ENCODE data around the gene UBE2F. TPM values are rescaled to one million over a fixed set of nuclear protein-coding genes. Genes with fewer than 3 reads are reported as not detected.

UBE2F gene
- total RNA-seq, 1 experiment from 2014 or later = 62.1 TPM

DNA sequence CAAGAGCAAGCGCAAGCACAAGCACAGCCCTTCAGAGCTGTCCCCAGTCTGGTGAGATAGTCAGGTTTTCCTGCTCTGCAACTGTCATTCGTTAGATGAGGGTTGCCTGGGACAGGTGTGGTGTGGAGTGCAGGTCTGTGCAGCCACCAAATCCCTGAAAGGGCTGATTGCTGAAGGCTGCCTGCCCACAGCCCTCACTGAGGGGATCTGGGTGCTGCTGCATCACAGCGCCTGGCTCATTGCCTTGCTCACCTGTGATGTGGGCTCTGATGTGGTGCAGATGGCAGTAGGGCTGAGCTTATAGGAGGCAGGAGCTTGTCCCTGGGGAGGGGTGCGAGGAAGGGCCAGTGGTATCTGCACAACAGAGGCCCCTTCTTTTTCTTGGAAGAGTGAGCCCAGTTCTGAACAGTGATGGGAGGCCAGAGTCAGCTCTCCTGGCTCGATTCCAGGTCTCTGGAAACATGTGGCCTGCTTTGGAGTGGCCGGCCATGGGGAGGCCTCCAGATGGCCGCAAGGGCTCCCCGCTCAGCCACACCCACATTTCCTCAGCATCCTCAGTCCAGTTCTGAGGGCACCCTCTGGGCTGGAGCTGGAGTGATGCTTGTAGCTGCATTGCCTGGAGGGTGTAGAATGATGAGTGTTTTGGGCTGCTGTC, 11.4 kb downstream of the UBE2F start:
- no peak overlapping the region for H4K5ac ChIP-seq (ENCODE audit: insufficient read length, low read depth, low read length)
- no peaks in the 10 kb centered on the region for H3K9me3 ChIP-seq (ENCODE audit: control insufficient read depth, low read depth, low read length)
- no CpG with 5 or more reads among the region's 8 CpGs for WGBS (ENCODE audit: extremely low coverage, insufficient read length, low lambda C conversion rate)
- H3K9ac ChIP-seq (ENCODE audit: extremely low read depth, insufficient read length, low read length) = no peak overlapping the region
- no peak overlapping the region for H3K4me2 ChIP-seq (ENCODE audit: insufficient read depth, insufficient read length, low read length)
- no peaks in the 10 kb centered on the region; the same call in 1 of the 2 replicates for H3K27me3 Mint-ChIP-seq (ENCODE audit: low read depth)
- no peak overlapping the region for H2BK20ac ChIP-seq (ENCODE audit: low read depth, low read length, poor library complexity, severe bottlenecking)
- no peak overlapping the region for H3K56ac ChIP-seq (ENCODE audit: insufficient read length, low read depth, low read length)
- H3K79me1 ChIP-seq (ENCODE audit: insufficient read depth, low read depth, low read length, poor library complexity, severe bottlenecking) = no peaks in the 10 kb centered on the region
- H3K27ac ChIP-seq (ENCODE audit: insufficient read length, low read depth, low read length) = no peak overlapping the region
- peaks cover 8 to 17% (median 14%) of the 10 kb centered on the region in 3 experiments; a peak in 6 of 7 replicates for H3K36me3 Mint-ChIP-seq (ENCODE audit: insufficient read depth in 1 of 3, low read depth in 3 of 3)
- peaks cover 6% of the 10 kb centered on the region; the same call in 1 of the 2 replicates for H3K79me2 ChIP-seq (ENCODE audit: insufficient read depth, low read length)
- no peak overlapping the region for H4K8ac ChIP-seq (replicated peaks; ENCODE audit: insufficient read length, low read depth, low read length)
- H2AK5ac ChIP-seq (ENCODE audit: insufficient read length, low read length) = no peak overlapping the region
- H3K4me1 ChIP-seq (ENCODE audit: insufficient read depth, low read length) = no peaks in the 10 kb centered on the region
- H2BK15ac ChIP-seq (ENCODE audit: low read depth, low read length) = no peak overlapping the region
- H3K27me3 ChIP-seq (ENCODE audit: insufficient read depth, low read length) = no peaks in the 10 kb centered on the region
- H2AFZ ChIP-seq (ENCODE audit: low read length) = no peak overlapping the region
- H3K14ac ChIP-seq (ENCODE audit: insufficient read depth, low read length) = no peak overlapping the region; the same call in 1 of the 2 replicates
- no peak overlapping the region for H3T11ph ChIP-seq (ENCODE audit: low read length)
- H3K27ac Mint-ChIP-seq = peak overlapping the region in 1 of 3 experiments; percentile 82; a peak in 3 of 7 replicates
- no peak for DNase-seq
- peaks cover 3% of the 10 kb centered on the region for H4K20me1 ChIP-seq (ENCODE audit: control insufficient read depth, insufficient read depth, insufficient read length)
- H3K23me2 ChIP-seq (ENCODE audit: insufficient read length, low read depth, low read length, poor library complexity, severe bottlenecking) = no peaks in the 10 kb centered on the region
- no peak overlapping the region for H4K91ac ChIP-seq (ENCODE audit: insufficient read length, low read depth, low read length)
- H3K4ac ChIP-seq (ENCODE audit: low read depth, low read length) = no peak overlapping the region
- TF ChIP-seq, protein P1, sequence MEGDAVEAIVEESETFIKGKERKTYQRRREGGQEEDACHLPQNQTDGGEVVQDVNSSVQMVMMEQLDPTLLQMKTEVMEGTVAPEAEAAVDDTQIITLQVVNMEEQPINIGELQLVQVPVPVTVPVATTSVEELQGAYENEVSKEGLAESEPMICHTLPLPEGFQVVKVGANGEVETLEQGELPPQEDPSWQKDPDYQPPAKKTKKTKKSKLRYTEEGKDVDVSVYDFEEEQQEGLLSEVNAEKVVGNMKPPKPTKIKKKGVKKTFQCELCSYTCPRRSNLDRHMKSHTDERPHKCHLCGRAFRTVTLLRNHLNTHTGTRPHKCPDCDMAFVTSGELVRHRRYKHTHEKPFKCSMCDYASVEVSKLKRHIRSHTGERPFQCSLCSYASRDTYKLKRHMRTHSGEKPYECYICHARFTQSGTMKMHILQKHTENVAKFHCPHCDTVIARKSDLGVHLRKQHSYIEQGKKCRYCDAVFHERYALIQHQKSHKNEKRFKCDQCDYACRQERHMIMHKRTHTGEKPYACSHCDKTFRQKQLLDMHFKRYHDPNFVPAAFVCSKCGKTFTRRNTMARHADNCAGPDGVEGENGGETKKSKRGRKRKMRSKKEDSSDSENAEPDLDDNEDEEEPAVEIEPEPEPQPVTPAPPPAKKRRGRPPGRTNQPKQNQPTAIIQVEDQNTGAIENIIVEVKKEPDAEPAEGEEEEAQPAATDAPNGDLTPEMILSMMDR (conservative IDR thresholded peaks at IDR 0.05) = no peak
- no peak overlapping the region for H2BK120ac ChIP-seq (ENCODE audit: low read depth, low read length, poor library complexity, severe bottlenecking)
- no peak overlapping the region for H3K18ac ChIP-seq (ENCODE audit: insufficient read length, low read depth, low read length)
- no peak overlapping the region for H2BK12ac ChIP-seq (ENCODE audit: insufficient read length, low read depth, low read length)
- no peak overlapping the region for H3K4me3 Mint-ChIP-seq
- no peak overlapping the region for H3K23ac ChIP-seq (ENCODE audit: insufficient read length, low read depth, low read length)
- H3K9me3 Mint-ChIP-seq = no peaks in the 10 kb centered on the region
- H3K4me1 Mint-ChIP-seq = peaks cover 9 to 22% of the 10 kb centered on the region in 2 experiments
- H2BK5ac ChIP-seq (ENCODE audit: insufficient read length, low read length) = no peak overlapping the region

Data from H9 (cell line).